Measurements from ENCODE around the gene OOSP2.

Gene OOSP2

DNA sequence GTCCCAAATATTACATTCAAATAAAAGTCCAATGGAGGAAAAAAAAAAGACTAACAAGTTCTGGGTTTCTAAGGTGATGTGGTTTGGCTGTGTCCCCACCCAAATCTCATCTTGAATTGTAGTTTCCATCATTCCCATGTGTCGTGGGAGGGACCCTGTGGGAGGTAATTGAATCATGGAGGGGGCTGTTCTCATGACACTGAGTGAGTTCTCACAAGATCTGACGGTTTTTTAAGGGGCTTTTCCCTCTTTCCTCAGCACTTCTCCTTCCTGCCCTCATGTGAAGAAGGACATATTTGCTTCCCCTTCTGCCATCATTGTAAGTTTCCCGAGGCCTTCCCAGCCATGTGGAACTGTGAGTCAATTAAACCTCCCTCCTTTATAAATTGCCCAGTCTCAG is 40.3 kb downstream of the OOSP2 start:
- H3K27me3 ChIP-seq (ENCODE audit: insufficient read depth, low read length): no peaks in the 10 kb centered on the region
- no peaks in the 10 kb centered on the region for H3K36me3 ChIP-seq (ENCODE audit: insufficient read depth, low read length)
- H3K4me3 ChIP-seq (ENCODE audit: low read length): no peak overlapping the region
- 70% methylated on average over 3 of the region's 3 CpGs for WGBS
- H3K4me1 ChIP-seq (ENCODE audit: insufficient read depth, low read length): no peaks in the 10 kb centered on the region
- no peaks in the 10 kb centered on the region for H3K9me3 ChIP-seq (ENCODE audit: insufficient read depth, low read depth, low read length)
- H3K27ac ChIP-seq (ENCODE audit: low read depth, low read length): no peak overlapping the region
- no peak overlapping the region for H3K9ac ChIP-seq (ENCODE audit: low read depth, low read length)

GRCh38 chr11:60084631-60085273 is 44.5 kb downstream of the OOSP2 start:
- Histone ChIP-seq H3K36me3 (ENCODE audit: insufficient read depth, low read length) (no peaks in the 10 kb centered on the region), H3K9me3 (ENCODE audit: insufficient read depth, low read depth, low read length) (no peaks in the 10 kb centered on the region), H3K4me1 (ENCODE audit: insufficient read depth, low read length) (no peaks in the 10 kb centered on the region), H3K4me3 (ENCODE audit: low read length) (no peak overlapping the region), H3K27me3 (ENCODE audit: insufficient read depth, low read length) (no peaks in the 10 kb centered on the region), H3K27ac (ENCODE audit: low read depth, low read length) (no peak overlapping the region), H3K9ac (ENCODE audit: low read depth, low read length) (no peak overlapping the region)
- 83% methylated on average over 3 of the region's 3 CpGs for WGBS

DNA sequence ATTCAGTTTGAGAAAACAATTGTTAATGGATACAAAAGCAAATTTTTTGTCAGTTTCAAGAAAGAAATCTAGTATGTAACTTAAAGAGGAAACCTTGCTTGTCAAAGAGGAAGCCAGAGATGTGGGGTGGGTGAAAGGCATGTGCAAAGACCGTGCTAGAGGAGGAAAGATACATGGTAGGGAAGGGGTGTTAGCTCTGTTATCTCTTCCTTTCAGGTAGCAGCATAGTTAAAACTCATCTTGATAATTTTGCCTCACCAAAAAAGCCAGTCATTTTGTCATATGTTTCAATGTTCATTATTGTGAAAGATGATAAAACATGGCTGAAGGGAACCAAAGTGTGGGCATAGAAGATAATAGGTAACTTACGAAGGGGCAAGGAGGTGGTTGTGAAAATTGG is 45.7 kb downstream of the OOSP2 start:
- 88% methylated on average over 2 of the region's 2 CpGs for WGBS
- Histone ChIP-seq H3K36me3 (ENCODE audit: insufficient read depth, low read length) (no peaks in the 10 kb centered on the region), H3K9ac (ENCODE audit: low read depth, low read length) (no peak overlapping the region), H3K27ac (ENCODE audit: low read depth, low read length) (no peak overlapping the region), H3K4me3 (ENCODE audit: low read length) (no peak overlapping the region), H3K27me3 (ENCODE audit: insufficient read depth, low read length) (no peaks in the 10 kb centered on the region), H3K9me3 (ENCODE audit: insufficient read depth, low read depth, low read length) (no peaks in the 10 kb centered on the region), H3K4me1 (ENCODE audit: insufficient read depth, low read length) (no peaks in the 10 kb centered on the region)

- no peak overlapping the region for H3K4me3 ChIP-seq (ENCODE audit: low read length)
- no peaks in the 10 kb centered on the region for H3K9me3 ChIP-seq (ENCODE audit: insufficient read depth, low read depth, low read length)
- 100% methylated on average over 1 of the region's 1 CpG for WGBS
These were observed 47.0 kb downstream of the OOSP2 start for GRCh38 chr11:60087239-60087638.

DNA sequence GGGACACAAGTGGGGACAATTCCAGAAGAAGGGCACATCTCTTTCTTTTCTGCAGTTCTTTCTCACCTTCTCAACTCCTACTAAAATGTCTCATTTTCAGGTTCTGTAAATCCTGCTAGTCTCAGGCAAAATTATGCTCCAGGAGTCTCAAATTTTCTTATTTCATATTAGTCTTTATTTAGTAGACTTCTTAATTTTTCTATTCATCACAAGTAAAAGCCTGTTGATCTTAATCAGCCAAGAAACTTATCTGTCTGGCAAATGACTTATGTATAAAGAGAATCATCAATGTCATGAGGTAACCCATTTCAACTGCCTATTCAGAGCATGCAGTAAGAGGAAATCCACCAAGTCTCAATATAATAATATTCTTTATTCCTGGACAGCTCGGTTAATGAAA is 48.2 kb downstream of the OOSP2 start, which contains the start of gene MS4A2:
Gene MS4A2, plus strand, starts transcription at position 301 of the 400 bp plus-strand sequence. CDS start 102 bp downstream, outside the sequence.
- WGBS: 100% methylated on average over 1 of the region's 1 CpG
- H3K9ac ChIP-seq (ENCODE audit: low read depth, low read length): no peak within 1 kb of the TSS
- H3K4me3 ChIP-seq (ENCODE audit: low read length): no peak within 1 kb of the TSS
- no peaks in the 10 kb centered on the region for H3K4me1 ChIP-seq (ENCODE audit: insufficient read depth, low read length)
- H3K27ac ChIP-seq (ENCODE audit: low read depth, low read length): no peak within 1 kb of the TSS
- H3K9me3 ChIP-seq (ENCODE audit: insufficient read depth, low read depth, low read length): no peaks in the 10 kb centered on the region
- H3K36me3 ChIP-seq (ENCODE audit: insufficient read depth, low read length): no peaks in the 10 kb centered on the region
- no peaks in the 10 kb centered on the region for H3K27me3 ChIP-seq (ENCODE audit: insufficient read depth, low read length)

More at GRCh38 chr11:60087239-60087638, 47.0 kb downstream of the OOSP2 start:
- Histone ChIP-seq H3K27me3 (ENCODE audit: insufficient read depth, low read length) (no peaks in the 10 kb centered on the region), H3K4me1 (ENCODE audit: insufficient read depth, low read length) (no peaks in the 10 kb centered on the region), H3K27ac (ENCODE audit: low read depth, low read length) (no peak overlapping the region), H3K36me3 (ENCODE audit: insufficient read depth, low read length) (no peaks in the 10 kb centered on the region), H3K9ac (ENCODE audit: low read depth, low read length) (no peak overlapping the region)

DNA sequence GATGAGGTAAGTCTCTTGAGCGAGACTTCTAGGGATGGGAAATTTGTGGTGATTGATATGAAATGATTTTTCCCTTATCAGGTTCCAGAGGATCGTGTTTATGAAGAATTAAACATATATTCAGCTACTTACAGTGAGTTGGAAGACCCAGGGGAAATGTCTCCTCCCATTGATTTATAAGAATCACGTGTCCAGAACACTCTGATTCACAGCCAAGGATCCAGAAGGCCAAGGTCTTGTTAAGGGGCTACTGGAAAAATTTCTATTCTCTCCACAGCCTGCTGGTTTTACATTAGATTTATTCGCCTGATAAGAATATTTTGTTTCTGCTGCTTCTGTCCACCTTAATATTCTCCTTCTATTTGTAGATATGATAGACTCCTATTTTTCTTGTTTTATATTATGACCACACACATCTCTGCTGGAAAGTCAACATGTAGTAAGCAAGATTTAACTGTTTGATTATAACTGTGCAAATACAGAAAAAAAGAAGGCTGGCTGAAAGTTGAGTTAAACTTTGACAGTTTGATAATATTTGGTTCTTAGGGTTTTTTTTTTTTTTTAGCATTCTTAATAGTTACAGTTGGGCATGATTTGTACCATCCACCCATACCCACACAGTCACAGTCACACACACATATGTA is 55.4 kb downstream of the OOSP2 start:
- WGBS: 93% methylated on average over 2 of the region's 4 CpGs

GRCh38 chr11:60097189-60097588 is 57.0 kb downstream of the OOSP2 start:
- H3K4me3 ChIP-seq (ENCODE audit: low read length): no peak overlapping the region
- no peak overlapping the region for H3K9ac ChIP-seq (ENCODE audit: low read depth, low read length)
- H3K4me1 ChIP-seq (ENCODE audit: insufficient read depth, low read length): no peaks in the 10 kb centered on the region
- no peaks in the 10 kb centered on the region for H3K27me3 ChIP-seq (ENCODE audit: insufficient read depth, low read length)
- no peak overlapping the region for H3K27ac ChIP-seq (ENCODE audit: low read depth, low read length)
- no peaks in the 10 kb centered on the region for H3K36me3 ChIP-seq (ENCODE audit: insufficient read depth, low read length)
- 92% methylated on average over 1 of the region's 1 CpG for WGBS
- no peaks in the 10 kb centered on the region for H3K9me3 ChIP-seq (ENCODE audit: insufficient read depth, low read depth, low read length)

More for the DNA sequence above, 55.4 kb downstream of the OOSP2 start:
- Histone ChIP-seq H3K9me3 (ENCODE audit: insufficient read depth, low read depth, low read length) (no peaks in the 10 kb centered on the region), H3K9ac (ENCODE audit: low read depth, low read length) (no peak overlapping the region), H3K36me3 (ENCODE audit: insufficient read depth, low read length) (no peaks in the 10 kb centered on the region), H3K4me3 (ENCODE audit: low read length) (no peak overlapping the region), H3K27ac (ENCODE audit: low read depth, low read length) (no peak overlapping the region), H3K27me3 (ENCODE audit: insufficient read depth, low read length) (no peaks in the 10 kb centered on the region), H3K4me1 (ENCODE audit: insufficient read depth, low read length) (no peaks in the 10 kb centered on the region)
